Measurements from ENCODE around the gene NECAB3.

DNA sequence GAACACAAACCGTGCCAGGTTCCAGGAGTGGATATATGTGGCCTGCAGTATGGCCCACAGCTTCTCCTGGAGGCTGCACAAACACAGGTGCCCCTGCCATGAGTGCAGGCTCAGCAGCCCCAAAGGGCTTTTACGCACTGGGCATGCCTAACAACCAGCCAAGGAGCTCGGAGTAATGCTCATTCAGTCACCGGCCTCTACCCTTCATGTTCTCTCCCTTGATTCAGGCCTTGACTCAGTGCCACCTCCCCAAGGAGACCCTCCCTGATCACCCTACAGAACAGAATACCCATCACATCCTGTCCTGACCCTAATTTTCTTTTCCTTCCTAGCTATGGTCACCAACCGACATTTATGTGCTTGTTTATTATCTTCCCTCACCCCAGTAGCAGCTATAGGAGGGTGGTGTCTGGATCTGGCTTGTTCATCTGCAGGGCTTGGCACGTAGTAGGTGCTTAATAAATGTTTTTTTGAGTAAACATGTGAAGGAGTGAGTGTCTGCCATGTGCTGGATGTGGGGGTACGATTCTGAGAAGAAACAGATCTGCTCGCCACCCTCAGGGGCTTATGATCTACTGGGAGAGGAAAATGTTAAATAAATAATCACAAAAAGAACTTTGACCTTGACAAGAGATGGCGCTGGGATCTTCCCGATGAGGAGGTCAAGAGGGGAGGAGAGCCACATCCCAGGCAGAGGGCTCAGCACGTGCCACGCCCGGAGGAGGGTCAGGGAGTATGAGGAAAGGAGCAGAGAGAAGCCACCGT, 36.6 kb upstream of the NECAB3 start:
- TF ChIP-seq, protein P1, sequence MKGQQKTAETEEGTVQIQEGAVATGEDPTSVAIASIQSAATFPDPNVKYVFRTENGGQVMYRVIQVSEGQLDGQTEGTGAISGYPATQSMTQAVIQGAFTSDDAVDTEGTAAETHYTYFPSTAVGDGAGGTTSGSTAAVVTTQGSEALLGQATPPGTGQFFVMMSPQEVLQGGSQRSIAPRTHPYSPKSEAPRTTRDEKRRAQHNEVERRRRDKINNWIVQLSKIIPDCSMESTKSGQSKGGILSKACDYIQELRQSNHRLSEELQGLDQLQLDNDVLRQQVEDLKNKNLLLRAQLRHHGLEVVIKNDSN (IDR thresholded peaks at IDR 0.05): no peak
- TF ChIP-seq EGR1 (IDR thresholded peaks at IDR 0.05): no peak
- no peak for TF ChIP-seq CEBPB (IDR thresholded peaks at IDR 0.05)
- no peak for TF ChIP-seq FOXM1 (IDR thresholded peaks at IDR 0.05; ENCODE audit: borderline replicate concordance, low read depth)
- no peak for TF ChIP-seq EP300 (IDR thresholded peaks at IDR 0.05; ENCODE audit: borderline replicate concordance)
- TF ChIP-seq RAD21 (IDR thresholded peaks at IDR 0.05; ENCODE audit: low read depth): no peak
- TF ChIP-seq TCF12 (IDR thresholded peaks at IDR 0.05; ENCODE audit: low read depth): no peak
- no peak for TF ChIP-seq CREB1 (IDR thresholded peaks at IDR 0.05; ENCODE audit: low read depth)

Data from Ishikawa (cell line).